ENCODE data around the gene TRAF7. TPM values are rescaled to one million over a fixed set of nuclear protein-coding genes. Genes with fewer than 3 reads are reported as not detected.
"Not testable (repeated sequence)": the region's sequence is repeated elsewhere in the genome, so short reads cannot be mapped to it uniquely, and the experiment has no call there.

TRAF7 gene
- total and polyA plus RNA-seq, 2 of the 8 experiments (the other 6 are each of a cell fraction or from before 2014, with no cell fraction given) = 96.8 to 148 TPM

GRCh38 chr16:2203119-2203688, 47.6 kb downstream of the TRAF7 start:
- H3K27ac ChIP-seq (ENCODE audit: low read depth, low read length); H4K5ac ChIP-seq (ENCODE audit: insufficient read length, low read depth, low read length); H2BK15ac ChIP-seq (ENCODE audit: low read length); H2BK20ac ChIP-seq (ENCODE audit: low read length); H3K79me2 ChIP-seq (ENCODE audit: control insufficient read depth in 1 of 2, insufficient read depth in 2 of 2, low read length in 2 of 2); H3K79me1 ChIP-seq (ENCODE audit: low read depth, low read length); H4K20me1 ChIP-seq (replicated peaks in 1 of 2; ENCODE audit: control insufficient read depth in 1 of 2, insufficient read depth in 2 of 2, low read length in 2 of 2); H2AFZ ChIP-seq (ENCODE audit: low read length); H4K8ac ChIP-seq (ENCODE audit: extremely low read depth, insufficient read depth, low read length); H3K9ac ChIP-seq (replicated peaks in 1 of 4; ENCODE audit: extremely low read depth in 1 of 4, low read depth in 3 of 4, low read length in 3 of 4); H3K23ac ChIP-seq (ENCODE audit: insufficient read length); DNase-seq (ENCODE audit: low read depth in 1 of 2, low spot score in 2 of 2); H3K9me3 ChIP-seq (ENCODE audit: insufficient read depth in 2 of 2, low read depth in 1 of 2, low read length in 1 of 2); H2BK120ac ChIP-seq (replicated peaks; ENCODE audit: low read depth, low read length); H2BK5ac ChIP-seq (ENCODE audit: low read depth, low read length); H3K4me2 ChIP-seq (ENCODE audit: insufficient read depth in 1 of 2, low read depth in 2 of 2, low read length in 2 of 2); H3K4me3 ChIP-seq (ENCODE audit: extremely low read depth in 1 of 4, insufficient read depth in 2 of 4, low read depth in 3 of 4, low read length in 4 of 4); H3K18ac ChIP-seq (ENCODE audit: extremely low read depth, low read length); H3K14ac ChIP-seq (ENCODE audit: insufficient read length); FAIRE-seq; H2BK12ac ChIP-seq (ENCODE audit: low read depth, low read length); H3K56ac ChIP-seq (replicated peaks; ENCODE audit: insufficient read length, low read depth, low read length); H4K91ac ChIP-seq (replicated peaks; ENCODE audit: insufficient read length, low read length); H3K4ac ChIP-seq (replicated peaks; ENCODE audit: insufficient read length, low read depth, low read length): not testable (repeated sequence)
- Histone ChIP-seq H3K4me1 (replicated peaks in 1 of 4; ENCODE audit: control insufficient read depth in 3 of 4, insufficient read depth in 4 of 4, low read length in 3 of 4) (peaks cover 0 to 10% (median 7%) of the 10 kb centered on the region in 4 experiments; a peak in 6 of 7 replicates), H2AK5ac (ENCODE audit: low read depth, low read length) (0 out of 2 replicates have a peak overlapping the region, but pooled peaks have one; percentile 53), H3K36me3 (ENCODE audit: control insufficient read depth in 2 of 4, insufficient read depth in 4 of 4, low read length in 3 of 4) (peaks cover 0 to 14% (median 6%) of the 10 kb centered on the region in 4 experiments; a peak in 5 of 8 replicates), H3K23me2 (ENCODE audit: low read depth, low read length) (peaks cover 11% of the 10 kb centered on the region; the same call in 1 of the 2 replicates), H3K27me3 (replicated peaks in 1 of 4; ENCODE audit: control insufficient read depth in 3 of 4, extremely low read depth in 1 of 4, insufficient read depth in 3 of 4, low read length in 3 of 4) (peaks cover 0 to 14% (median 6%) of the 10 kb centered on the region in 4 experiments; a peak in 5 of 7 replicates)
- ChIA-PET CTCF (ENCODE audit: partially characterized antibody) (interaction anchor here (0.7 to 2.7 kb wide), 6 partner anchors 8 to 156 kb away, joined by 3 to 23 read pairs (median 3); no protein-coding TSS in a partner anchor), POLR2A (ENCODE audit: partially characterized antibody) (interaction anchor here (0.6 to 15.1 kb wide), 6 partner anchors 9 to 678 kb away, joined by 3 to 156 read pairs (median 4); partner anchors contain the start of genes PGP and TRAF7)
- WGBS, 2 experiments (ENCODE audit: extremely low coverage in 1 of 2, insufficient coverage in 1 of 2, insufficient read length in 1 of 2, insufficient replicate concordance in 2 of 2, low coverage in 1 of 2, low lambda C conversion rate in 2 of 2, missing lambda C conversion rate in 1 of 2) = 94% methylated on average over 8 of the region's 8 CpGs; no CpG with 5 or more reads in 1 of the 2 experiments
